Mesodermal cell (in vitro differentiated cells): ENCODE measurements around the gene ADM.
A peak's percentile ranks its signal among the peaks of the same experiment; 100 is the strongest.

ENCODE experiments used
- H3K27ac ChIP-seq: 2 replicates; pipeline ENCODE4 v1.7.0; 2013; ENCODE audit warnings: mild to moderate bottlenecking, low read depth, low read length, moderate library complexity; ENCODE audit not compliant: severe bottlenecking
- H3K36me3 ChIP-seq: 2 replicates; pipeline ENCODE4 v1.7.1; 2013; ENCODE audit warnings: mild to moderate bottlenecking, low read length, moderate library complexity; ENCODE audit not compliant: control insufficient read depth, insufficient read depth
- H3K4me1 ChIP-seq: one replicate; pipeline ENCODE4 v1.7.1; 2013; ENCODE audit warnings: mild to moderate bottlenecking, low read length; ENCODE audit not compliant: insufficient read depth, control insufficient read depth, poor library complexity, severe bottlenecking
- H3K4me3 ChIP-seq: 2 replicates; pipeline ENCODE4 v1.7.0; 2013; ENCODE audit warnings: low read length, control low read depth, mild to moderate bottlenecking; ENCODE audit not compliant: insufficient read depth, poor library complexity, severe bottlenecking; ENCODE audit errors: extremely low read depth
- H3K9me3 ChIP-seq: 2 replicates; pipeline ENCODE4 v1.7.1; 2013; ENCODE audit warnings: mild to moderate bottlenecking, low read length, moderate library complexity; ENCODE audit not compliant: control insufficient read depth
- WGBS, 2 experiments: methylation state at CpG; one replicate each; pipeline ENCODE4 v1.1.5; 2013; ENCODE audit warnings: missing lambda C conversion rate in 2 of 2; ENCODE audit not compliant: insufficient coverage in 2 of 2; 5-methylcytosine and 5-hydroxymethylcytosine counted together

ADM gene

DNA sequence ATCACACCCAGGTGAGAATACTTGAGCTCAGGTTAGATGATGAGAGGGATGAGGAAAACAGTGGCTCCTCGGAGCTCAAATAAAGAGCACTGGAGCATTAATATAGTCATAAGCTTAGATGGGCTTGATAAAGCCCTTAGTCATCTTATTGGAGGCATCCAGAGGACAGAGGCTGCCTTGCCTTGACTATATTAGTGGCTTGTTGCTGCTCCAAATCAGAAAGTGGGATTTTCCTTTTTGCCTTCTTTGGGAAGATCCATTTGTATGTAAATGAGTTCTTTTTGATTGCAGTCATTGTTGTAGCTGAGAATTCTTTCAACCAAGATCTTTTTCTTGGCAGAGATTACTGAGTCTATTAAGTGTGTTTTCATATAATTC, 18.9 kb downstream of the ADM start:
- Histone ChIP-seq H3K36me3 (no peaks in the 10 kb centered on the region), H3K4me3 (no peak overlapping the region), H3K4me1 (peaks cover 12% of the 10 kb centered on the region), H3K9me3 (no peaks in the 10 kb centered on the region), H3K27ac (no peak overlapping the region)
- WGBS, 2 experiments, result 75 to 80% methylated on average over 1 of the region's 1 CpG

DNA sequence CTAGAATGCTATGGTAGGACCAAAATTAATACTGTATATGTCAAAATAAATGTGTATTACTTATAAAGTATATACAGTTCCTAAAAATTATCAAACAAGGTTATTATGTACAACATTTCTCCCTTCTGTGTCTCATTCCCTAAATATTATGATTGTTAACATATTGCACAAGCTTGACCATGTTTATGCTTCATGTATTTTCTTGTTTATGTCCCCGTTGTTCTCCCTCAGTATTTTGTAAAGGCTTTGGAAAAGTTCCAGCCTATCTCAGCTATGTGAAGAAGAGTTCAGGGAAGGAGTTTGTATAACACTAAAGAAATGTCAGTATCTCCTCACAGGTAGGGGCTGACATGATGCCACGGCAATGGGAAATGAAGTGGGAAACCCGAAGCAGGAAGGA, 19.6 kb downstream of the ADM start:
- 84 to 100% methylated on average over 2 of the region's 3 CpGs for WGBS, 2 experiments

GRCh38 chr11:10325277-10326011, 20.6 kb downstream of the ADM start:
- Histone ChIP-seq H3K4me3 (no peak overlapping the region), H3K36me3 (no peaks in the 10 kb centered on the region), H3K27ac (no peak overlapping the region), H3K9me3 (no peaks in the 10 kb centered on the region), H3K4me1 (peaks cover 13% of the 10 kb centered on the region)
- 73 to 95% methylated on average over 4 to 6 of the region's 6 CpGs for WGBS, 2 experiments

More for the DNA sequence above, 19.6 kb downstream of the ADM start:
- Histone ChIP-seq H3K4me3 (no peak overlapping the region), H3K27ac (no peak overlapping the region), H3K4me1 (peaks cover 13% of the 10 kb centered on the region), H3K9me3 (no peaks in the 10 kb centered on the region), H3K36me3 (no peaks in the 10 kb centered on the region)

GRCh38 chr11:10326012-10326964, 21.4 kb downstream of the ADM start:
- 74 to 100% methylated on average over 2 of the region's 2 CpGs for WGBS, 2 experiments
- Histone ChIP-seq H3K4me3 (no peak overlapping the region), H3K27ac (no peak overlapping the region), H3K4me1 (peaks cover 13% of the 10 kb centered on the region), H3K36me3 (no peaks in the 10 kb centered on the region), H3K9me3 (no peaks in the 10 kb centered on the region)

- Histone ChIP-seq H3K36me3 (no peaks in the 10 kb centered on the region), H3K4me1 (peaks cover 13% of the 10 kb centered on the region), H3K4me3 (no peak overlapping the region), H3K27ac (no peak overlapping the region), H3K9me3 (no peaks in the 10 kb centered on the region)
These were observed 22.4 kb downstream of the ADM start for GRCh38 chr11:10327254-10327653.

DNA sequence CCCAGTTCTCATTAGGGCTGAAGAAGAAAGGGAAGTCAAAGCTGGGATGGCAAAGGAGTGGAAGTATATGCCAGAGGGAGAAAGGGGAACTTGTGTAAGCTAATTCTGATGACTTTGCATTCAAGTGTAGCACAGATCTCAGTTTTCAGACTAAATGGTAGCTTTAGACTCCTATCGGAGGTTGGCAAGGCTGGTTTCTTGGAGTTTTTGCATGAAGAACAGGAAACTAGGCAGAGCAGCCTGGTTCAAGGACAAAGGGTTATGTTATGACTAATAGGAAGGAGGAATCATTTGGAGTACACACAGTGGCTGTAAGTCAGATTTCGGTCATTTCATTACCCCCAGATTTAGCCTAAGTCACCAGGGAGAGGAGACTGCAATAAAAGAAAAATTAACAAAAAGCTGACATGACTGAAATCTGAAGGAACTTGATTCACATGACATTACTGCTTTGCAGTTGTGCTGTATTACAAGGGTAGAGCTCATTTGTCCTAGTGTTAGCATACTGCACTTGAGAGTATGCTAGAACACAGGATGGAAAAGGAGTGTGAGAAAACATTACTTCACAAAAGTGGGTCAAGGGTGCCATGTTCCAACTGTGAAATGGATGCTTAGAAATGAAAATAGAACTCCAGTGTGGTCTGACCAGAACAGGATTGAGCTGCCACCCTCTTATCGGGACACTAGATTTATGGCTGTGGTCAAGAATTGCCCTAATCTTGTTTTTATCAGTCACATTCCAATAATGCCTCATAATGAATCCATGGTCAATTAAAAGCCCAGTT, 23.6 kb downstream of the ADM start:
- Histone ChIP-seq H3K27ac (peak overlapping the region; percentile 62), H3K4me3 (no peak overlapping the region), H3K4me1 (peaks cover 8% of the 10 kb centered on the region), H3K36me3 (no peaks in the 10 kb centered on the region), H3K9me3 (no peaks in the 10 kb centered on the region)
- WGBS, 2 experiments, result 81 to 94% methylated on average over 1 to 3 of the region's 3 CpGs

GRCh38 chr11:10329356-10329755, 24.5 kb downstream of the ADM start:
- Histone ChIP-seq H3K9me3 (no peaks in the 10 kb centered on the region), H3K4me3 (no peak overlapping the region), H3K4me1 (peaks cover 8% of the 10 kb centered on the region), H3K36me3 (no peaks in the 10 kb centered on the region), H3K27ac (no peak overlapping the region)
- WGBS, 2 experiments, result 70% methylated on average over 2 of the region's 2 CpGs; no CpG with 5 or more reads in 1 of the 2 experiments

DNA sequence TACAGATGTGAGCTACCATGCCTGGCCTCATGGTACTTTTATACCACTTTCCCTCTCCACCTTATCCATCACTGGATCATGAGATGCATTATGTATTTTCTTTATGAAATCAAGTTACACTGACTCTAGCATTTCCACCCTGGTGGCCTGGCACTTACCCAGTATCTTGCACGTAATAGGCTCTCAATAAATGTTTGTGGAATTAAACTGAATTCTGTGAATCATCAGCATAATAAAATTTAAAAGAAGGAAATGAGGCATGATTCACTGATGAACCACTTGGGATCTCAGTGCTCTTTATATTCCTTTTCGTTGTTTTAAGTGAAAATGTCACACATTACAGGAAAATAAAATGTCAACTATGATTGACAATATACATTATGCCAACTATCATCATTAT, 25.1 kb downstream of the ADM start:
- Histone ChIP-seq H3K36me3 (no peaks in the 10 kb centered on the region), H3K9me3 (no peaks in the 10 kb centered on the region), H3K4me3 (no peak overlapping the region), H3K4me1 (peaks cover 8% of the 10 kb centered on the region), H3K27ac (no peak overlapping the region)
- no CpG with 5 or more reads among the region's 2 CpGs for WGBS, 2 experiments

DNA sequence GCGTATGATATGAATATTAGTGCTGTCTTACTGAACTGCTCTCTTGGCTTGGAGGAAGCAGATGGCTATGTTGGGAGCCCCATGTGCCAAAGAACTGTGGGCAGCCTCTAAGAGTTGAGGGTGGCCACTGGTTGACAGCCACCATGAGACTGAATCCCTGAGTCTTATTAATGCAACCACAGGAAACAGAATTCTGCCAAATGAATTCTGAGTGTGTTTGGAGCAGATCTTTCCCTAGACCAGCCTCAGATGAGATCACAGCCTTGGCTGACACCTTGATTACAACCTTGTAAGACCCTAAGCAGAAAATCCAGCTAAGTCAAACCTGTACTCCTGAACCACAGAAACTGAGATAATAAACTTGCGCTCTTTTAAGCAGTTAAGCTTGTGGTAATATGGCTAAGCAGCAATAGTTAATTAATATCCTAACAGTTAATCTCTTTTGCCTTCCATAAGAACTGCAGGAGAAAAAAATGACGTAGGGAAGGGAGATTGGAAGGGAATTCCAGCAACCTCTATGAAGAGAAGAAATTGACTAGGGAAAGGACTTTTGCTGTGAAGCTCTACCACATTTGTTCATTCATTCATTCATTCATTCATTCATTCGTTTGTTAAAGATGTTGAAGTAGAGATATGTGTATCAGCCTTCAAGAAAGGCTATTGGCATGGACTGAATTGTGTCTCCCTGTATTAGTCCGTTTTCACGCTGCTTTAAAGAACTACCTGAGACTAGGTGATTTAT, 26.8 kb downstream of the ADM start:
- no peaks in the 10 kb centered on the region for H3K9me3 ChIP-seq
- H3K27ac ChIP-seq, result no peak overlapping the region
- peaks cover 8% of the 10 kb centered on the region for H3K4me1 ChIP-seq
- H3K4me3 ChIP-seq, result no peak overlapping the region
- no peaks in the 10 kb centered on the region for H3K36me3 ChIP-seq
- WGBS, 2 experiments, result 84 to 91% methylated on average over 3 of the region's 6 CpGs

DNA sequence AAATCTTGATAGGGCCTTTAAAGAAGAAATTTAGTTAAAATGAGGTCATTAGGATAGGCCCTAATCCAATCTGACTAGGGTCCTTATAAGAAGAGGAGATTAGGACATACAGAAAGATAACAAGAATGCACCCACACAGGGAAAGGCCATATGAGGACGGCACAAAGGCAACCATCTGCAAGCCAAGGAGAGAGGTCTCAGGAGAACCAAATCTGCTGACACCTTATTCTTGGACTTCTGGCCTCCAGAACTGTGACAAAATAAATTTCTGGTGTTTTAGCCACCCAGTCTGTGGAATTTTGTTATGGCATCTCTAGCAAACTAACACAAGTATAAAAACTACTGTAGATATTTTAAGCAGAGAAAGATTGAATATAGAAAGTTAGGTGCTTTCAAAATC, 28.6 kb downstream of the ADM start:
- Histone ChIP-seq H3K4me1 (peaks cover 4% of the 10 kb centered on the region), H3K27ac (no peak overlapping the region), H3K4me3 (no peak overlapping the region), H3K9me3 (no peaks in the 10 kb centered on the region), H3K36me3 (no peaks in the 10 kb centered on the region)
- WGBS, 2 experiments, result 86 to 100% methylated on average over 1 of the region's 1 CpG
